BE2C (cell line): ENCODE data around the gene RNF151.

ENCODE experiments used
- DNase-seq: peaks from one replicate; pipeline ENCODE4 v3.0.0-alpha.2; 2020
- H3K27me3 ChIP-seq: fragments of 250-450 bp; sonication (Bioruptor Pico); 2 replicates; pipeline ENCODE4 v1.5.1; 2020; ENCODE audit warnings: mild to moderate bottlenecking
- H3K36me3 ChIP-seq: fragments of 250-450 bp; sonication (Bioruptor Pico); 2 replicates; pipeline ENCODE4 v1.5.1; 2020; ENCODE audit warnings: mild to moderate bottlenecking
- H3K4me1 ChIP-seq: fragments of 250-450 bp; sonication (Bioruptor Pico); 2 replicates; pipeline ENCODE4 v1.5.1; 2020
- H3K4me3 ChIP-seq: 2 replicates; pipeline ENCODE4 v1.5.1; 2011; ENCODE audit warnings: low read depth, low read length
- H3K9me3 ChIP-seq: fragments of 250-450 bp; sonication (Bioruptor Pico); 2 replicates; pipeline ENCODE4 v1.5.1; 2020
- TF ChIP-seq, protein P1 (sequence below): IDR thresholded peaks from 2 replicates; pipeline ENCODE4 v1.5.1; 2012; ENCODE audit warnings: mild to moderate bottlenecking, low read depth, low read length

Gene RNF151

DNA sequence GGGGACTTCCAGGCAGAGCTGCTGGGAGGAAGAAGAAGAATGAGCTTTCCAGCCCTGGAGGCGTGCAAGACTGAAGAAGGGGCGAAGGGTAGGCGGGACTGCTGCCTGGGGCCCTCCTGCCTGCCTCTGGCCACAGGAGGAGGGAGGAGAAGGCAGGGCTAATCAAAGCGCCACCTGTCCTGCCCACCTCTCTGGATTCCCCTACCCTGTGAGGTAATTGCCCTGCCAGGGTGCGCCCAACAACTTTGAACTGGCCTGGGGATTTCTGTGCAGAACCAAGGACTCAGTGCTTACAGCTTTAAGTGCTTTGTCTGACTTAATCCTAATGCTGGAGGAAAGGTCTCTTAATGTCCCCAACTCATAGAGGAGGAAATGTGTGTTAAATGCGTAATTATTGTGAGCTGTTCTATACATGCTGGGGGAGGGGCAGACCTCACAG is 14.8 kb downstream of the RNF151 start, which contains the start of gene NOXO1:
NOXO1 (minus strand) TSS at position 72 of the 439 bp plus-strand sequence. CDS start 290 bp downstream, outside the sequence.
- no peak for DNase-seq
- Histone ChIP-seq H3K9me3 (no peaks in the 10 kb centered on the region), H3K36me3 (peaks cover 32% of the 10 kb centered on the region), H3K4me3 (no peak within 1 kb of the TSS), H3K27me3 (peaks cover 13% of the 10 kb centered on the region; the same call in 1 of the 2 replicates), H3K4me1 (peaks cover 3% of the 10 kb centered on the region; the same call in 1 of the 2 replicates)
- TF ChIP-seq, protein P1, sequence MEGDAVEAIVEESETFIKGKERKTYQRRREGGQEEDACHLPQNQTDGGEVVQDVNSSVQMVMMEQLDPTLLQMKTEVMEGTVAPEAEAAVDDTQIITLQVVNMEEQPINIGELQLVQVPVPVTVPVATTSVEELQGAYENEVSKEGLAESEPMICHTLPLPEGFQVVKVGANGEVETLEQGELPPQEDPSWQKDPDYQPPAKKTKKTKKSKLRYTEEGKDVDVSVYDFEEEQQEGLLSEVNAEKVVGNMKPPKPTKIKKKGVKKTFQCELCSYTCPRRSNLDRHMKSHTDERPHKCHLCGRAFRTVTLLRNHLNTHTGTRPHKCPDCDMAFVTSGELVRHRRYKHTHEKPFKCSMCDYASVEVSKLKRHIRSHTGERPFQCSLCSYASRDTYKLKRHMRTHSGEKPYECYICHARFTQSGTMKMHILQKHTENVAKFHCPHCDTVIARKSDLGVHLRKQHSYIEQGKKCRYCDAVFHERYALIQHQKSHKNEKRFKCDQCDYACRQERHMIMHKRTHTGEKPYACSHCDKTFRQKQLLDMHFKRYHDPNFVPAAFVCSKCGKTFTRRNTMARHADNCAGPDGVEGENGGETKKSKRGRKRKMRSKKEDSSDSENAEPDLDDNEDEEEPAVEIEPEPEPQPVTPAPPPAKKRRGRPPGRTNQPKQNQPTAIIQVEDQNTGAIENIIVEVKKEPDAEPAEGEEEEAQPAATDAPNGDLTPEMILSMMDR = no peak

DNA sequence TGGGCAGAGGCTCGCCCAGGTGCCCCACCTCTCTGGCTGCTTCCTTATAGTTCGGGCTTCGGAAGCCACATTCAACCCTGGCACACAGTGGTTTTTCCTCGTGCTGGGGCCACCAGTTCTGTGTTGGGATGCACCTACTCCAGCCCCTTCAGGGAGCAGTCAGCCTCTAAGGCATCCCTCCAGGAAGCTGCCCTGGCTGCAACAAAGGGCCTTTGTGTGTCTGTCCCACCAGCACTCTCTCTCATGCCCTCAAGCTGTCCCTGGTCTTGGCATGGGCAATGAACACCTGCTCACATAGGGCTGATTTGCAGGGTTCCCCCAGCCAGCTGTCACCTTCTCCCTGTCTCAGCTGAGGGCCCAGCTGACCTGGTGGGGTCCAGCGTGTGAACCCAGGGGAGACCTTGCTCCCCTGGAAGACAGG is 15.4 kb downstream of the RNF151 start:
- H3K36me3 ChIP-seq = peaks cover 33% of the 10 kb centered on the region
- H3K4me1 ChIP-seq = peaks cover 3% of the 10 kb centered on the region; the same call in 1 of the 2 replicates
- H3K4me3 ChIP-seq = no peak overlapping the region
- peaks cover 13% of the 10 kb centered on the region; the same call in 1 of the 2 replicates for H3K27me3 ChIP-seq
- no peak for DNase-seq
- no peaks in the 10 kb centered on the region for H3K9me3 ChIP-seq
- TF ChIP-seq, protein P1 = no peak

DNA sequence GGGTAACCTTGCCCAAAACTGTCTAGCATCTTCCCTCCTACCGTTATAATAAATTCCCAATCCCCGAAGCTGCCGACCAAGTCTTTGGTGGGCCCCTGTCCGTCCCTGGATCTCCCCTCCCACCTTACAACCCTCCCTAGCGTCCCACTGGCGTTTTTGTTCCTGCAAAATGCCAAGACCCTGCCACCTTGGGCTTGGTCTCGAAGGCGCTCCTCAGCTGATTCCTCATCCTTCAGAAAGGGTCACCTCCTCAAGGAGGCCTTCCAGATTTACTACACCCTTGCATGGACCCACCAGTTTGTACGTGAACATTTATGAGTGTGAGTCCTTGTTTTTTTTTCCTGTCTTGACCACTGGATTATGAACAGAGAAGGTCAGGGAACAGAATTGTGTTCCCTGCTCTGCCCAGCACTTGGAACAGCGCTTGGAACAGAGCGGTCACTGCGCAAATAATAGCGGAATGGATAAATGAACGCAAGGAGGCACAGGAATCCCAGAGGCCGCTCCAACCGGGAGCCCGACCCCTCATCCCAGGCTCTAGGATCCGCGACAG is 16.4 kb downstream of the RNF151 start:
- no peaks in the 10 kb centered on the region for H3K9me3 ChIP-seq
- H3K36me3 ChIP-seq = peaks cover 26% of the 10 kb centered on the region
- DNase-seq = no peak
- TF ChIP-seq, protein P1 = no peak; the same call in 1 of the 2 replicates
- peaks cover 13% of the 10 kb centered on the region; the same call in 1 of the 2 replicates for H3K27me3 ChIP-seq
- H3K4me1 ChIP-seq = peaks cover 3% of the 10 kb centered on the region; the same call in 1 of the 2 replicates
- peak overlapping the region; percentile 66 for H3K4me3 ChIP-seq

DNA sequence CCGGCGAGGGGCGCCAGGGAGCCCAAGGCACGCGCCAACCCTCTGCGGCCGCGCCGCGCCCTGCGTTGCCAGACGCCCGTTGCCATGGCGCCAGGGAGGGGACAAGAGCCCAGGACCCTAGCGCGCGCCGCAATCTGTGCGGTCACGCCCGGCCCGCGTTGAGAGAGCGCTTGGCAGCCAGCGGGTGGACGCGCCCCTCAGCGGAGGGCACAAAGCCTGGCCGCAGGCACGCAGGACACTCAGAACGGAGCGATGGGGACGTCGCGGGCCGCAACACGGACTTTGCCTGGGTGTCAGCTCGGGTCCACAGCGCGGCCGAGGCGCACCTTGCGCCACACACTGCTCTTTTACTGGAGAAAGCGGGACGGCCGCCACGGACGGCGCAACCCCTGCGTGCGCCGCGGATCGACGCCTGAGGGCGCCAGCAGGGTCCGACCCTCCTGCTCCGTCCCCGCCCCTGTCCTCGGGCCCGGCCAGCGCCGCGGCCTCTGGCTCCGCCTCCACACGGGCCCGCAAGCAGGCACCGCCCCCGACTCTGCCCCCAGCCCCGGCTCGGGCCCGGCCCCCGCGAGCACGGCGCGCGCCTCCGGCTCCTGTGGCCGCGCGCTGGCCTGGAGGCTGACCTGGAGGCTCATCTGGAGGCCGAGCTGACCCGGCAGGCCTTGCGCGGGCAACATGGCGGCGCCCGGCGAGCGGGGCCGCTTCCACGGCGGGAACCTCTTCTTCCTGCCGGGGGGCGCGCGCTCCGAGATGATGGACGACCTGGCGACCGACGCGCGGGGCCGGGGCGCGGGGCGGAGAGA is 17.1 kb downstream of the RNF151 start, which contains the start of gene GFER:
GFER (plus strand) TSS at position 650 of the 803 bp plus-strand sequence; CDS start at position 676, 26 bp downstream.
- Histone ChIP-seq H3K4me3 (peak within 1 kb of the TSS; percentile 86), H3K9me3 (no peaks in the 10 kb centered on the region), H3K27me3 (peaks cover 14% of the 10 kb centered on the region), H3K4me1 (peaks cover 3% of the 10 kb centered on the region; the same call in 1 of the 2 replicates), H3K36me3 (peaks cover 19% of the 10 kb centered on the region)
- DNase-seq = peak; percentile 96
- TF ChIP-seq, protein P1 = peak; percentile 52; the same call in 1 of the 2 replicates

DNA sequence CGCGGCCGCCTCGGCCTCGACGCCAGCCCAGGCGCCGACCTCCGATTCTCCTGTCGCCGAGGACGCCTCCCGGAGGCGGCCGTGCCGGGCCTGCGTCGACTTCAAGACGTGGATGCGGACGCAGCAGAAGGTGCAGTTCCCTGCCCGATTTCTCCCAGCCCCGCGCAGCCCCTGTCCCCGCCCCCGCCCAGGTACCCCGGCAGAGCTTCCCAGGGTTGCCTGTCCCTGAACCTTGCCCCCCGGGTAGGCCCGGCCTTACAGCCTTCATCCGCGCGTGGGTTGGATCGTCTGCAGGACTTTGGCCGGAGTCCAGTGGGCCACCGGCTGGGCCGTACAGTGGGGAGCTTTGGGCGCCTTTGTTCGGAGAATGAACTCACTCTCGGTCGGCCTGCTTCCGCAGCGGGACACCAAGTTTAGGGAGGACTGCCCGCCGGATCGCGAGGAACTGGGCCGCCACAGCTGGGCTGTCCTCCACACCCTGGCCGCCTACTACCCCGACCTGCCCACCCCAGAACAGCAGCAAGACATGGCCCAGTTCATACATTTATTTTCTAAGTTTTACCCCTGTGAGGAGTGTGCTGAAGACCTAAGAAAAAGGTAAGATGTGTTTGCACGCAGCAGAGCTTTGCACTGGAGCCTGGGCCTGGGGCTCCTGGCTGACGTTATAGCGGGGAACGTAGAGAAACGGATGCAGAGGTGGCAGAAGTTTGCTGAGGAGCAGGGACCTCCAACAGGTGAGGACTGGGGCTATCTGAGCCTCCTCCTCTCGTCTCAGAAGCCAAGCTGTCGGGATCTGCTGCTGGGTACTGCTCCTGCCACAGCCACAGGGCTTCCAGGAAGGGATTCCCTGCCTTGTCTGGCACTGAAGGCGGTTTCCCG is 17.9 kb downstream of the RNF151 start:
- Histone ChIP-seq H3K36me3 (peaks cover 17% of the 10 kb centered on the region), H3K9me3 (no peaks in the 10 kb centered on the region), H3K4me3 (peak overlapping the region; percentile 86), H3K27me3 (peaks cover 23% of the 10 kb centered on the region), H3K4me1 (peaks cover 3% of the 10 kb centered on the region; the same call in 1 of the 2 replicates)
- TF ChIP-seq, protein P1 = no peak
- DNase-seq = no peak
